Activated CD8-positive, alpha-beta memory T cell treated with anti-CD3 and anti-CD28 coated beads for 1 hour (primary cell): ENCODE results near the gene RNASE7.
"Not testable (repeated sequence)": the region's sequence is repeated elsewhere in the genome, so short reads cannot be mapped to it uniquely, and the experiment has no call there.

Experiments
- DNase-seq, 2 donors: peaks; one replicate each; pipeline ENCODE4 v3.0.0-alpha.2; 2020; ENCODE audit warnings: low read depth in 1 of 2; ENCODE audit errors: extremely low read depth in 1 of 2

RNASE7 gene

DNA sequence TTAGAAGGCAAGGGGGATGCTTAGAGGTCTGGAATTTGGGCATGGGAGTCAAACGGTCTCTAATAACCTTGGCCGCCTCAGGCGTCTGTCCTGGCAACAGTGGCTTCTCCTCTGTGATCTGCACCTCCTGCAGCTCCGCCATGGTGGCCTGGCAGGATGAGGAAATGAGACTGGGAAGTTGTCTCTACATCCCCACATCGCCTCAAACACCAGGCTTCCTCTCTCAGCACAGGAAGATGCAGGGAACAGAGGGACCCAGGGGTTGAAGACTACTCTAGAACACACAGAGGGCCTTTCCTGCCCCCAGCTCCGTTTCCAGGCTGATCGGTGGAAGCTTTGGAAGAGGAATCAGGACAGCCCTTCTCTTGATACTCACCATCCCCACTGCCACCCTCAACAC lies 19.0 kb upstream of the RNASE7 start:
- DNase-seq, result no peak

DNA sequence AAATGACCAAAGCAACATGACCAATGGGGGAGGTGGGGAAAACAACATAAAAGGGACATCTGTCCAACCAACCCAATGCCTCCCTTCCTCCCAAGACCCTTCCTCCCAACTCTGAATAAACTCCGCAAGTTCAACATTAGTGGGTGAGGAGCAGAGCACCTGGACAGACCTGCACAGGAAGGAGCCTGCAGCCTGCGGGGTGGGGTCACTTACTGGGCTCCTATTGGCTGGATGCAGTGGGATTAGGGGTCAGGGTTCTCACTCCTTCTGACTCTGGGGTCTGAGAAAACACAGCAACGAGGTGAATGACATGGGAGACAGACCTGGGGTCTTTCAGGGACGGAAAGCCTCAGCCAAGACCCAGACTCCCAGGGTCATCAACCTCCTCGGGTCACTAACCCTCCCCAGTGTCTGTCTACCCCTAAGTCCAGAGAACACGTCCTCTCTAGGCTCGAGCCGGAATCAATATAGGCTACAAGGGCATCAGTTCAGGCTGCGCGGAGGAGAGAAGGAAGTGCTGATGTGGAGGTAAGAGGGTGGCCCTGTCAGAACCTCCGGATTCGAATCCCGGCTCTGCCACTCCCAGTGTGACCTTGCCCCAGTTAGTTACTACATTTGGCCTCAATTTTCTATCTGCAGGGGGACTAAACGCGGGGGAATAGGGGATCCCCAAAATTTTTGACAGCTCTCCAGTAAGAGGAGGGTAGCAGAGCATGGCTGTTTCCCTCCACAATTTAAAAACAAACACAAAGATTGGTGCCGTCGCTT lies 18.2 kb upstream of the RNASE7 start:
- DNase-seq, result no peak

- peak; percentile 42 to 73 for DNase-seq
Measured at GRCh38 chr14:21024585-21025370, 17.4 kb upstream of the RNASE7 start, which contains the start of gene NDRG2. NDRG2 (minus strand) TSS chr14:21025061; CDS start chr14:21023315, 1,746 bp downstream.

GRCh38 chr14:21025371-21026273 lies 16.5 kb upstream of the RNASE7 start:
- no peak for DNase-seq

- DNase-seq, result no peak
Measured at GRCh38 chr14:21026274-21026987, 15.7 kb upstream of the RNASE7 start.

GRCh38 chr14:21026988-21027315 lies 15.2 kb upstream of the RNASE7 start:
- DNase-seq, result no peak

- DNase-seq, result no peak
Measured at GRCh38 chr14:21029917-21030316, 12.2 kb upstream of the RNASE7 start, which contains the start of gene TPPP2. TPPP2 (plus strand) TSS chr14:21030217; CDS start chr14:21030582, 365 bp downstream.

- DNase-seq, result no peak
Measured at GRCh38 chr14:21030531-21030930, 11.6 kb upstream of the RNASE7 start.

DNA sequence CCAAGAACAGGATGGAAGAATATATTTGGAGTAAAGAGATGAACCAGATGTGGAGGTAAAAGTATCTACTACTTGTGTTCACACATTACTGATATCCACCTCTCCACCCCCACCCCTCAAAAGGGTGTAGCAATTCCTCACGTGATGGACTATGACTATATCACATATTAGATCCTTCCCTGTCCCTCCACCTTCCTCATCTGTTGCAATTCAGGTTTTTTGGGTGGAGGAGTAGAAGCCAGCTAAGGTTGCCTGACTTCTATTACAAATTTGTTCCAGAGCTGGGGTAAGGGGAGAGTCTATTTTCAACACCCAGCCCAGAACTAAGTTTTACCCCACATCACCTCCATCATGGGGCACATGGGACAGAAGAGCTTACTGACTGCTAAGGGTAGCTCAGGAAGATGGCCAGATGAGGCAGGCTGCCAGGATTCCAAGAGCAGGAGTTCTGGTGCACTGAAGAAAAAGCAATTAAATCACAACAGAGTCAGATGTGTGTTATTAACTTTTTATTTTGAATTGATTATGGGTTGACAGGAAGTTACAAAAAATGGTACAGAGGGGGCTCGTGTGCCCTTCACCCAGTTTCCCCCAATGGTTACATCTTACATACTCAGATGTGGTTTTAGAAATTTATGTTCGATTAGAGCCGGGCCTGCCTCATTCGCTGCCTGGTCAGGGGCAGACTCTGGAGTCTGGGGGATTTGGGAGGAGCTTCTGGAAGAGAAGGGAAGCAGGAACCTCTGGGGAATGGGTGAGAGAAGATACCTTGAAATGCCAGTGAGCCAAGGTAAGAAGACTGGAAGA lies 9.6 kb upstream of the RNASE7 start:
- DNase-seq, result no peak

GRCh38 chr14:21033133-21033698 lies 8.9 kb upstream of the RNASE7 start:
- DNase-seq, result no peak

GRCh38 chr14:21034707-21035106 lies 7.5 kb upstream of the RNASE7 start, which contains the start of gene RNASE13:
RNASE13 (minus strand) TSS chr14:21034807; CDS start chr14:21034288, 519 bp downstream.
- DNase-seq, result no peak

- no peak for DNase-seq
Measured at GRCh38 chr14:21036751-21037150, 5.4 kb upstream of the RNASE7 start.

DNA sequence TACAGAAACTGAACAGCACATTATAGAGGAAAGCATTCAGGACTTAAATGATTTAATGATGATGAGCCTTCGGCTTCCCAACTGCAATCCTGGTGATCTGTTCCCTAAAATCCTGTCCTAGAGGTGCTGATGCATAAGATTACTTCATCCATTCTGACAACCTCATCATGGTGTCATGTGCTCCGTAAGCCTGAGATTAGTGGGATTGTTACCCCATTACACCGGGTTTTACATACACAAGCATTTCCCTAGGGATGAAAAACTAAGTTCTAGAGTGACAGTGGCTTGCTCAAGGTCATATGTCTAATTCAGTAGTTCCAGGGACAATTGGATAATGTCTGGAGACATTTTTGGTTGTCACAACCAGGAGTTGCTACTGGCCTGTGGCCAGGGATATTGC lies 5.0 kb upstream of the RNASE7 start:
- no peak for DNase-seq

DNA sequence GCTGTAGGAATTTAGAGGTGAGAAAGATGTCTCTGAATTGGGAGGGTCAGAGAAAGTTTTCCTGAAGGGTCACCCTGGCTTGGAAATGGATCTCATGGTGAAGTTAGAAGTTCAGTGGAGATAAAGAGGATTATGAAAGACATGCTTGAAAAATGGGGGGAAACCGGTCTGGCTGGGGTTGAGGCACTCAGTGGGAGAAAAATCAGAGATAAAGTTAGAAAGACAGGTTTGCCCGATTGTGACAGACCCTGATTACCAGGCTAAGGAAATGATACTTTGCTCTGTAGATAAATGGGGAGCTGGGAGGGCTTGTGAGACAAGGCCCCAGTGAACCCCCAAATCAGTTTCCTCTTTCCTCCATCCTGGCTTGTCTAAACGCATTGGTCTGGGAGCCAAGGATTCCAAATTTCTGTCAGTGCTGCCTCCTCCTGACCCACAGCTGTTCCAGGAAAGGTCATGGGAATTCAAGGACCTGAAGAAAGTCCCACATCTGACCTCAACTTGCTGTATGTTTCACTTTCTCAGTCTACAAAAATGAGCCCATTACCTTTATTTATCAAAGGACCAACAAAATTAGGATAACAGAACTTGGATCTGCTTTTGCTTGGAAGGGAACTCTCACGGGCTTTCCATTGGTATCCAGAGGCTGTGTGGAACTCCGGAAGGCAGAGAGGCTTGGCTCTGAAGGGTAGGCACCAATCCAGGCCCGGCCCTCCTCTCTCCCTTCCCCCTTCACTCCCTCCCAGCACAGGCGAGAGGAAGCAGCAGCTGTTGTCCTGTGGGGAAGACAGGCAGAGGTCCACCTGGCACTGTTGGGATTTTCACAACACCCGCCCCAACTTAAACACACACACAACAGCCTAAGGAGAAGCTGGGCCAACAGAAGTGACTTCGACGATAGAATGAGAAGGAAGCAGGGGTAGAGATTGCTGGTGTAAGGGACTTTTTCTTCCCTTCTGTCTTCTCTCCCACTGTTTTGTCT lies 3.4 kb upstream of the RNASE7 start:
- DNase-seq, result no peak

- DNase-seq, result no peak
Measured at GRCh38 chr14:21039585-21040369, 2.4 kb upstream of the RNASE7 start.

DNA sequence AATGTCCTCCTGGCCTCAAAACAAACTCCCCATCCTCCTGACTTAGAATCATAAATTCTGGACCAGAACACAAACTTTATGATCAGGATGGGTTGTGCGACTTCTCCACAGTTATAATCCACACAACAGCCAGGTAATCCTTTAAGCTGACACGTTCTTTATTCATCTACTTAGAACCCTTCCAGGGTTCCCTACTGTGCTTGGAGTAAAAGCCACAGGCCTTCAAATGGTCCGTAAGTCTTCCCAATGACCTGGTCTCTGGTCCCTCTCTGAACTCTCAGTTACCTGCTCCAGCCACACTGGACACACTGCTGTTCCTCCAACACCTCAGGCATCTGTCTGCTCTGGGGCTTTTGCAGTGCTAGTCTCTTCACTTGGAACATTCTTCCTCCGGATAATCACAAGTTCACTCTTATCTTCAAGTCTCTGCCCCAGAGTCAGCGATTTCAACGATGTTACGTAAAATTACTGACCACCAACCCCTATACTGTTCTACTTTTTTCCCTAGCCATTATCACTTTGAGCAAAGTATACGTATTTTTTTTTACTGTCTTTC lies 1.7 kb upstream of the RNASE7 start:
- DNase-seq, result no peak

DNA sequence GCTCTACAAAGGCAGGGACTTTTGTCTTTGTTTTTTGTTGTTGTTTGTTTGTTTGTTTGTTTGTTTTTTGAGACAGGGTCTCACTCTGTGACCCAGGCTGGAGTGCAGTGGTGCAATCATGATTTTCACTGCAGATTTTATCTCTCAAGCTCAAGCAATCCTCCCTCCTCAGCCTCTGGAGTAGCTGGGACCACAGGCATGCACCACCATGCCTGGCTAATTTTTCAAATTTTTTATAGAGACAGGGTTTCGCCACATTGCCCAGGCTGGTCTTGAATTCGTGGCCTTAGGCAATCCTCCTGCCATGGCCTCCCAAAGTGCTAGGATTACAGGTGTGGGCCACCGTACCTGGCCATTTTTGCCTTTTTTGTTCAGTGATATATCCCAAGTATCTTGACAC lies 1.2 kb upstream of the RNASE7 start:
- not testable (repeated sequence) for DNase-seq
